Measurements from ENCODE around the gene SLC25A45. TPM values are rescaled to one million over a fixed set of nuclear protein-coding genes. Genes with fewer than 3 reads are reported as not detected.
"Not testable (repeated sequence)": the region's sequence is repeated elsewhere in the genome, so short reads cannot be mapped to it uniquely, and the experiment has no call there.

SLC25A45 gene
- total RNA-seq, 2 experiments from 2014 or later, result 12.5 to 15.1 TPM

- ChIA-PET CTCF (interaction anchor here (0.6 to 20.0 kb wide), 22 partner anchors 9 to 401 kb away, joined by 3 to 423 read pairs (median 4); partner anchors contain the start of genes ARL2, FRMD8, MALAT1 and SLC25A45), POLR2A (interaction anchor here (0.8 to 17.5 kb wide), 8 partner anchors 9 to 154 kb away, joined by 3 to 2088 read pairs (median 8); partner anchors contain the start of genes FRMD8, MALAT1, POLA2 and SLC25A45)
Measured at GRCh38 chr11:65415499-65416340, 33.3 kb upstream of the SLC25A45 start.

GRCh38 chr11:65414776-65415498 is 32.5 kb upstream of the SLC25A45 start:
- ChIA-PET POLR2A (interaction anchor here (1.1 to 17.5 kb wide), 3 partner anchors 28 to 89 kb away, joined by 3 to 2088 read pairs (median 4); partner anchors contain the start of genes FRMD8 and MALAT1), CTCF (interaction anchor here (0.7 to 20.0 kb wide), 12 partner anchors 8 to 173 kb away, joined by 3 to 423 read pairs (median 5); partner anchors contain the start of genes FRMD8, MALAT1 and SLC25A45)

- CTCF ChIA-PET, result interaction anchor here (20.0 kb wide), 1 partner anchor 93 kb away, joined by 423 read pairs; the partner anchor contains the start of gene MALAT1
- POLR2A ChIA-PET, result not testable (repeated sequence)
Measured at GRCh38 chr11:65413077-65413664, 30.7 kb upstream of the SLC25A45 start.

- ChIA-PET CTCF (interaction anchor here (20.0 kb wide), 1 partner anchor 94 kb away, joined by 423 read pairs; the partner anchor contains the start of gene MALAT1), POLR2A (interaction anchor here (0.7 kb wide), 1 partner anchor 95 kb away, joined by 3 read pairs; no protein-coding TSS in a partner anchor)
Measured at GRCh38 chr11:65412271-65413076, 30.0 kb upstream of the SLC25A45 start.

- POLR2A ChIA-PET, result interaction anchor here (0.7 kb wide), 1 partner anchor 96 kb away, joined by 3 read pairs; no protein-coding TSS in a partner anchor
- CTCF ChIA-PET, result interaction anchor here (20.0 kb wide), 1 partner anchor 95 kb away, joined by 423 read pairs; the partner anchor contains the start of gene MALAT1
Measured at GRCh38 chr11:65411681-65412070, 29.2 kb upstream of the SLC25A45 start.

GRCh38 chr11:65410936-65411680 is 28.7 kb upstream of the SLC25A45 start:
- ChIA-PET CTCF (interaction anchor here (20.0 kb wide), 1 partner anchor 95 kb away, joined by 423 read pairs; the partner anchor contains the start of gene MALAT1), POLR2A (no interaction called here)

GRCh38 chr11:65404638-65405339 is 22.3 kb upstream of the SLC25A45 start:
- ChIA-PET CTCF (interaction anchor here (1.0 kb wide), 1 partner anchor 16 kb away, joined by 3 read pairs; no protein-coding TSS in a partner anchor), POLR2A (no interaction called here)

GRCh38 chr11:65404210-65404609 is 21.8 kb upstream of the SLC25A45 start:
- POLR2A ChIA-PET, result no interaction called here

GRCh38 chr11:65403607-65404121 is 21.2 kb upstream of the SLC25A45 start:
- POLR2A ChIA-PET, result no interaction called here
- CTCF ChIA-PET, result interaction anchor here (0.8 kb wide), 1 partner anchor 22 kb away, joined by 3 read pairs; no protein-coding TSS in a partner anchor

More at GRCh38 chr11:65404210-65404609, 21.8 kb upstream of the SLC25A45 start:
- CTCF ChIA-PET, result interaction anchor here (1.0 kb wide), 1 partner anchor 16 kb away, joined by 3 read pairs; no protein-coding TSS in a partner anchor

GRCh38 chr11:65402790-65403189 is 20.3 kb upstream of the SLC25A45 start:
- ChIA-PET POLR2A (interaction anchor here (0.8 kb wide), 1 partner anchor 34 kb away, joined by 5 read pairs; no protein-coding TSS in a partner anchor), CTCF (interaction anchor here (0.8 to 1.5 kb wide), 2 partner anchors 14 to 21 kb away, joined by 3 to 5 read pairs; no protein-coding TSS in a partner anchor)

- ChIA-PET POLR2A (no interaction called here), CTCF (interaction anchor here (1.5 kb wide), 1 partner anchor 15 kb away, joined by 5 read pairs; no protein-coding TSS in a partner anchor)
Measured at GRCh38 chr11:65401803-65402248, 19.4 kb upstream of the SLC25A45 start.

- CTCF ChIA-PET, result interaction anchor here (0.9 to 1.5 kb wide), 3 partner anchors 15 to 43 kb away, joined by 3 to 5 read pairs (median 3); no protein-coding TSS in a partner anchor
- POLR2A ChIA-PET, result no interaction called here
Measured at GRCh38 chr11:65401073-65401802, 18.8 kb upstream of the SLC25A45 start.

GRCh38 chr11:65400307-65401072 is 18.0 kb upstream of the SLC25A45 start:
- CTCF ChIA-PET, result interaction anchor here (0.9 to 1.1 kb wide), 2 partner anchors 15 to 44 kb away, joined by 3 read pairs; no protein-coding TSS in a partner anchor

GRCh38 chr11:65399845-65400244 is 17.4 kb upstream of the SLC25A45 start:
- ChIA-PET POLR2A (interaction anchor here (0.6 kb wide), 1 partner anchor 16 kb away, joined by 3 read pairs; no protein-coding TSS in a partner anchor), CTCF (no interaction called here)

More at GRCh38 chr11:65400307-65401072, 18.0 kb upstream of the SLC25A45 start:
- POLR2A ChIA-PET, result no interaction called here

GRCh38 chr11:65399249-65399648 is 16.8 kb upstream of the SLC25A45 start:
- ChIA-PET CTCF (interaction anchor here (0.7 kb wide), 1 partner anchor 233 kb away, joined by 4 read pairs; no protein-coding TSS in a partner anchor), POLR2A (interaction anchor here (0.6 kb wide), 1 partner anchor 15 kb away, joined by 3 read pairs; no protein-coding TSS in a partner anchor)

Data from activated CD8-positive, alpha-beta memory T cell treated with anti-CD3 and anti-CD28 coated beads for 36 hours (primary cell).